SJCRH30 (cell line): ENCODE results near the gene CRYBG1. TPM values are rescaled to one million over a fixed set of nuclear protein-coding genes. Genes with fewer than 3 reads are reported as not detected.

Source experiments
- DNase-seq, 2 experiments: peaks; one replicate each; pipeline ENCODE4 v3.0.0-alpha.2; 2015 to 2020
- H3K27ac ChIP-seq: fragments of 250-450 bp; sonication (Bioruptor Pico); 2 replicates; pipeline ENCODE4 v1.5.1; 2020; ENCODE audit warnings: mild to moderate bottlenecking, moderate library complexity
- H3K27me3 ChIP-seq: fragments of 250-450 bp; sonication (Bioruptor Pico); 2 replicates; pipeline ENCODE4 v1.5.1; 2020; ENCODE audit warnings: mild to moderate bottlenecking, moderate library complexity
- H3K36me3 ChIP-seq: fragments of 250-450 bp; sonication (Bioruptor Pico); 2 replicates; pipeline ENCODE4 v1.5.1; 2020; ENCODE audit warnings: mild to moderate bottlenecking, moderate library complexity
- H3K4me1 ChIP-seq: fragments of 250-450 bp; sonication (Bioruptor Pico); 2 replicates; pipeline ENCODE4 v1.5.1; 2020; ENCODE audit warnings: mild to moderate bottlenecking, moderate library complexity
- H3K4me3 ChIP-seq: fragments of 250-450 bp; sonication (Bioruptor Pico); 2 replicates; pipeline ENCODE4 v1.5.1; 2020; ENCODE audit warnings: mild to moderate bottlenecking, moderate library complexity
- H3K9me3 ChIP-seq: fragments of 250-450 bp; sonication (Bioruptor Pico); replicated peaks from 2 replicates; pipeline ENCODE4 v1.5.1; 2020; ENCODE audit warnings: mild to moderate bottlenecking, moderate library complexity
- total RNA-seq: library from RNA; depleted of rRNA; stranded (reverse); fragments of >200 nt; shearing (Covaris generic); gene quantifications from 2 replicates; pipeline ENCODE4 v1.2.3, GENCODE V29; 2014

CRYBG1 gene
- total RNA-seq, 1 experiment from 2014 or later, result not detected

- DNase-seq, result no peak
- Histone ChIP-seq H3K27ac (no peak overlapping the region), H3K36me3 (no peaks in the 10 kb centered on the region)
These were observed 116.0 kb downstream of the CRYBG1 start for GRCh38 chr6:106476331-106477105.

DNA sequence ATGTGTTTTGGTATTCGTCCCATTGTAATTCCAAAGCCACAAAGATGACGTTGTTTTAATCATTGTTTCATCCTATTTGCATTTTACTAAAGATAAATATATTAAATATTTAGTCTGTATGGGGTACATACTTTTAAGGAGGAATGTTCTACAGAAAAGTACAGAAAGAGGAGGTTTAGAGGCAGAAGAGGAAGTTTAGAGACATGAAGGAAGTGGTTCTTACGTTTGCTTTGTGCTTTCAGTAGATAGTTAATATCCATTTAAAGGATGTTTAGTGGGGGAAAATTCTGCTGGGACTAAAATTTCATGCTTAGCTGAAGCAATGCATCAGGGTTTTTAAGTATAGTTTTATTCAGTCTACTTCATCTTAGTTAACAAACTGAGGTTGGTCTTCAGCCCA lies 116.6 kb downstream of the CRYBG1 start:
- DNase-seq, result no peak
- H3K36me3 ChIP-seq, result no peaks in the 10 kb centered on the region
- no peaks in the 10 kb centered on the region for H3K9me3 ChIP-seq
- H3K27ac ChIP-seq, result no peak overlapping the region
- no peaks in the 10 kb centered on the region for H3K4me1 ChIP-seq
- H3K4me3 ChIP-seq, result no peak overlapping the region
- H3K27me3 ChIP-seq, result no peaks in the 10 kb centered on the region; the same call in 1 of the 2 replicates

More at GRCh38 chr6:106476331-106477105, 116.0 kb downstream of the CRYBG1 start:
- no peaks in the 10 kb centered on the region for H3K9me3 ChIP-seq
- H3K4me3 ChIP-seq, result no peak overlapping the region
- no peaks in the 10 kb centered on the region for H3K4me1 ChIP-seq
- no peaks in the 10 kb centered on the region; the same call in 1 of the 2 replicates for H3K27me3 ChIP-seq

GRCh38 chr6:106477790-106478189 lies 117.3 kb downstream of the CRYBG1 start:
- Histone ChIP-seq H3K27ac (no peak overlapping the region), H3K4me3 (no peak overlapping the region), H3K36me3 (no peaks in the 10 kb centered on the region), H3K9me3 (no peaks in the 10 kb centered on the region), H3K4me1 (no peaks in the 10 kb centered on the region), H3K27me3 (no peaks in the 10 kb centered on the region; the same call in 1 of the 2 replicates)
- DNase-seq, result peak; percentile 36 to 55

DNA sequence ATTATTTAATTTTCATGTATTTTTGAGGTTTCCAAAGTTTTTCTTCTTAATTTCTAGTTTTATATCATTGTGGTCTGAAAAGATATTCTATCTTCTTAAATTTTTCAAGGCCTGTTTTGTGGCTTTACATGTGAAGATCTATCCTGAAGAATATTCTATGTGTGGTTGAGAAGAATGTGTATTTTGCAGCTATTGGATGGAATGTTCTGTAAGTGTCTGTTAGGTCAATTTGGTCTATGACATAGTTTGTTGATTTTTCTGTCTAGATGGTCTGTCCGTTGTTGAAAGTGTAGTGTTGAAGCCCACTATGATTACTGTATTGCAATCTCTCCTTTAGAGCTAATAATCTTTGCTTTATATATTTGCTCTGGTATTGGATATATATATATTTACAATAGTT lies 125.7 kb downstream of the CRYBG1 start:
- Histone ChIP-seq H3K27ac (no peak overlapping the region), H3K4me1 (no peaks in the 10 kb centered on the region), H3K9me3 (no peaks in the 10 kb centered on the region), H3K27me3 (no peaks in the 10 kb centered on the region), H3K4me3 (no peak overlapping the region), H3K36me3 (no peaks in the 10 kb centered on the region)
- DNase-seq, result no peak

DNA sequence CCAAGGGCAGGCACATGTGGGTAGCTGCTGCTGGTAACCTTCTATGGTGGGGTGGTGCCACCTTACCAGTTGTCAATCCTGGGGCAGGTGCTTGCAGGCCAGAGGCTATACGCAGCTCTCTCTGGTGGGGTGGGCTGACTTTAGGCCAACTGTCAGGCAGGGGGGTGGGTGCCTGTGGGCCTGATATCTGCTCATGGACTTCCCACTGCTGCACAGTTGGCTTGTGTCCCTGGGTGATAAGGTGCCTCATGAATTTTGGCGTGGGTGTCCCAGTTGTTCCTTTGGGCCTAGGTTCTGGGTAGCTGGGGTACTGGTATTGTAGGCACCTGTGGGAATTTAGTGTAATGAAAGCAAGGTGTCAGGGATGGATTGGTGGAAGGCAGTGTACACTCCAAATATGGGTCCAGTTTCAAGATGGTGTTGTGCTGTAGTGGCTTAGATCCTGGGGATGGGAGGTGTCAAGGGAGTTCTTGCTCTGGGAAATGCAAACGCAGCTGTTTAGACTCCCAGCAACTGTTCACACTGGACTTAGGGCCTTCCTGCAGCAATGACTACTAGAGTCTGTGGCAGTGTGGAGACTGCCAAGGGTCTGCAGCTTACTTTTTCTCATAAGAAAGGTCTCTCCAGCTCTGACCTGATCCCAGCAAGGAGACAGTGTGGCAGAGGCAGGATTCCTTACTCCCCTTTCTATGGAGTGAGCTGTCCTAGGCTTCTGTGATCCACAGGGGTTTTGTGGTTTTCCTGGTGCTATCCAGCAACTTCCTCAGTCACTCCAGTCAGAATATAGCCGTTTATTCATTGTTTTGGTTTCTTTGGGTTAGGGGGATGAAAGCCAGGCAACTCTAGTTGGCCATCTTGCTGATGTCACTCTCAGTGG lies 128.2 kb downstream of the CRYBG1 start:
- Histone ChIP-seq H3K36me3 (no peaks in the 10 kb centered on the region), H3K4me3 (no peak overlapping the region), H3K27ac (no peak overlapping the region), H3K9me3 (no peaks in the 10 kb centered on the region), H3K27me3 (no peaks in the 10 kb centered on the region), H3K4me1 (no peaks in the 10 kb centered on the region)
- peak in 1 of 2 experiments; percentile 4 for DNase-seq

DNA sequence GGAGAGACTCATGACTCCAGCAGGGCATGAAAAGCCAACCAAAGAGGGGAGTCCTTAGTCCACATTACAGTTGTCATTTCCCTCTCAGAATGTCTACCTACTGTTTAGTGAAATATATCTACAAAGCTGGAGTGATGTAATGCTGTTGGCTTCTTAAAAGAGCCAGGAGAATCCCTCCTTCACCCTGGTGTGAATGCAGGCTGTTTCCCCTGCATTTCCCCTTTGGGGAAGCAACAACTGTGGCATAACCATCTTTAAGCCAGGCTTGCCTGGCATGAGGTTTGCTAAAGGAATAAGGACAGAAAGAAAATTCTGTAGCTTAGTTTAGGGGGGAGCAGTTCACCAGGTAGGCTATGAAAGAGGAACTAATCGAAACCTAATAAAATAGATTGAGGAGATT lies 129.5 kb downstream of the CRYBG1 start:
- no peaks in the 10 kb centered on the region for H3K27me3 ChIP-seq
- H3K4me1 ChIP-seq, result no peaks in the 10 kb centered on the region
- DNase-seq, result no peak
- H3K4me3 ChIP-seq, result no peak overlapping the region
- H3K36me3 ChIP-seq, result no peaks in the 10 kb centered on the region
- no peak overlapping the region for H3K27ac ChIP-seq
- no peaks in the 10 kb centered on the region for H3K9me3 ChIP-seq

GRCh38 chr6:106490436-106490835 lies 129.9 kb downstream of the CRYBG1 start:
- Histone ChIP-seq H3K4me3 (no peak overlapping the region), H3K9me3 (no peaks in the 10 kb centered on the region), H3K27me3 (no peaks in the 10 kb centered on the region), H3K4me1 (no peaks in the 10 kb centered on the region), H3K27ac (no peak overlapping the region), H3K36me3 (no peaks in the 10 kb centered on the region)
- DNase-seq, result no peak

- Histone ChIP-seq H3K9me3 (no peaks in the 10 kb centered on the region), H3K27ac (no peak overlapping the region), H3K4me3 (no peak overlapping the region), H3K4me1 (no peaks in the 10 kb centered on the region), H3K27me3 (no peaks in the 10 kb centered on the region), H3K36me3 (no peaks in the 10 kb centered on the region)
- no peak for DNase-seq
These were observed 130.5 kb downstream of the CRYBG1 start for GRCh38 chr6:106490974-106491373.

DNA sequence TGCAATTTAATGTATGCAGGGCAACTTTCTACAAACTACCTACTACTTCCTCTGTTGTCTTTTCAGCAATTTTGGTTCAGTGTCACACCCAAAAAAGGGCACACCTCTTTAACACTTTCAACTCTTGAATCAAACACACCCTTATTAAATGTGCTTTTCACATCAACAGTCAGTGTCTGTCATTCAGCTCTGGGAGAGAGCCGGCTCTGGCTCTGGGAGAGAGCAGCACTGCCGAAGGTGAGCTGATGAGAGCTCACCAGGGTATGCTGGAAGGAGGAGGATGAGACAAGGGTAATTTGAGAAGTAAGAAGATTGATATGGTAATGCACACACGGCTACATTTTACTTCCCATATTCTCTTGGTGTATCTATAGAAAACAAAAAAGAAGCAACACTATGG lies 134.5 kb downstream of the CRYBG1 start:
- H3K27me3 ChIP-seq, result no peaks in the 10 kb centered on the region
- no peak overlapping the region for H3K4me3 ChIP-seq
- no peak for DNase-seq
- H3K4me1 ChIP-seq, result no peaks in the 10 kb centered on the region
- no peaks in the 10 kb centered on the region for H3K9me3 ChIP-seq
- H3K36me3 ChIP-seq, result no peaks in the 10 kb centered on the region
- H3K27ac ChIP-seq, result no peak overlapping the region

DNA sequence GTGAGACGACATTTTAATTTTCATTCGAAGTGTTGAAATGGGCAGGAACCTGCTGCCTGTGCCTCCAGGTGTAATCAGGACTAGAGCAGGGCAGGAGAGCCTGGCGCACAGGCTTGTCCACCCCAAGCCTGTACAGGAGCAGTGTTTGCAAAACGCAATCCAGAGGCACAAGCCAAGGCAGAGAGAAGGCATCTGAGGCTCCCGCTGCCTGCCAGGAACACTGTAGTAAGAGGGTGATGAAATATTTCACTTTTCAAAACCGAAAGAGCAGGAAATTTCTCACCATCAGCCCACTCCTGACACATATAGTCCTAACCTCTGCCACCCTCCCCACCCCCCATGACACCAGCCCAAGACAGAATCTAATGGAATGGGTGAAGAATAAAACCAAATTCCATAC lies 136.3 kb downstream of the CRYBG1 start:
- Histone ChIP-seq H3K4me3 (no peak overlapping the region), H3K9me3 (no peaks in the 10 kb centered on the region), H3K4me1 (no peaks in the 10 kb centered on the region), H3K27me3 (0 out of 2 replicates have a peak, but pooled peaks cover 3% of the 10 kb centered on the region), H3K36me3 (no peaks in the 10 kb centered on the region), H3K27ac (no peak overlapping the region)
- DNase-seq, result no peak

- Histone ChIP-seq H3K4me1 (no peaks in the 10 kb centered on the region), H3K27ac (no peak overlapping the region), H3K27me3 (0 out of 2 replicates have a peak, but pooled peaks cover 5% of the 10 kb centered on the region), H3K9me3 (no peaks in the 10 kb centered on the region), H3K4me3 (no peak overlapping the region), H3K36me3 (no peaks in the 10 kb centered on the region)
- DNase-seq, result no peak
These were observed 141.4 kb downstream of the CRYBG1 start for GRCh38 chr6:106501960-106502371.

DNA sequence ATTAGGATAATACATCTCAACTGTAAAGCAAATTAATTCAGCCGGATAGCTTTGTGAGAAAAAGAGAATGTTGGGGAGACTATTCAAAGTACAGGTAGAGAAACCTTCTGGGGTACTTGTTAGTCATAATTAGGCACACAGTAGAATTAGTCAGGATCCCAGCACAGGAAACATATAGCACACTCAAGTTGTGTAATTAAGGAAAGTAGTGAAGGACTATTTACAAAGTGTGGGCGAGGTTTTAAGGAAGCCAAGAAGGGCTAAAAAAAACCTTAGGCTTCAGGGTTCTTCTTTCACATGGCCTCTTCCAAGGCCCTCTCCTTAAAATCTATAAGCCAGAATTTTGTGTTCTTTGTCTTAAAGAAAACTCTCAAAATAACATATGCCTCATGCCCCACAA lies 142.0 kb downstream of the CRYBG1 start:
- no peak for DNase-seq
- Histone ChIP-seq H3K27ac (no peak overlapping the region), H3K4me1 (no peaks in the 10 kb centered on the region), H3K27me3 (0 out of 2 replicates have a peak, but pooled peaks cover 5% of the 10 kb centered on the region), H3K36me3 (no peaks in the 10 kb centered on the region), H3K9me3 (no peaks in the 10 kb centered on the region), H3K4me3 (no peak overlapping the region)

GRCh38 chr6:106508277-106508676 lies 147.8 kb downstream of the CRYBG1 start:
- H3K27me3 ChIP-seq, result no peaks in the 10 kb centered on the region

GRCh38 chr6:106508834-106509233 lies 148.3 kb downstream of the CRYBG1 start:
- DNase-seq, result no peak
- H3K27me3 ChIP-seq, result no peaks in the 10 kb centered on the region
- no peaks in the 10 kb centered on the region for H3K4me1 ChIP-seq
- no peak overlapping the region for H3K4me3 ChIP-seq
- no peaks in the 10 kb centered on the region for H3K36me3 ChIP-seq
- H3K27ac ChIP-seq, result no peak overlapping the region
- no peaks in the 10 kb centered on the region for H3K9me3 ChIP-seq

More at GRCh38 chr6:106508277-106508676, 147.8 kb downstream of the CRYBG1 start:
- no peak overlapping the region for H3K4me3 ChIP-seq
- H3K27ac ChIP-seq, result no peak overlapping the region
- no peaks in the 10 kb centered on the region for H3K9me3 ChIP-seq
- H3K4me1 ChIP-seq, result no peaks in the 10 kb centered on the region
- DNase-seq, result no peak
- H3K36me3 ChIP-seq, result no peaks in the 10 kb centered on the region

- Histone ChIP-seq H3K27me3 (no peaks in the 10 kb centered on the region), H3K36me3 (no peaks in the 10 kb centered on the region), H3K4me1 (no peaks in the 10 kb centered on the region), H3K4me3 (no peak overlapping the region), H3K9me3 (no peaks in the 10 kb centered on the region), H3K27ac (no peak overlapping the region)
- DNase-seq, result no peak
These were observed 149.0 kb downstream of the CRYBG1 start for GRCh38 chr6:106509420-106510089.
